GM19099 (cell line): ENCODE data around the gene GFER.

Experiments
- POLR2A ChIP-seq: IDR thresholded peaks from 3 replicates; pipeline ENCODE4 v1.6.1; 2011; ENCODE audit warnings: low read depth; ENCODE audit not compliant: insufficient read length; ENCODE audit errors: extremely low read depth

The GFER gene

DNA sequence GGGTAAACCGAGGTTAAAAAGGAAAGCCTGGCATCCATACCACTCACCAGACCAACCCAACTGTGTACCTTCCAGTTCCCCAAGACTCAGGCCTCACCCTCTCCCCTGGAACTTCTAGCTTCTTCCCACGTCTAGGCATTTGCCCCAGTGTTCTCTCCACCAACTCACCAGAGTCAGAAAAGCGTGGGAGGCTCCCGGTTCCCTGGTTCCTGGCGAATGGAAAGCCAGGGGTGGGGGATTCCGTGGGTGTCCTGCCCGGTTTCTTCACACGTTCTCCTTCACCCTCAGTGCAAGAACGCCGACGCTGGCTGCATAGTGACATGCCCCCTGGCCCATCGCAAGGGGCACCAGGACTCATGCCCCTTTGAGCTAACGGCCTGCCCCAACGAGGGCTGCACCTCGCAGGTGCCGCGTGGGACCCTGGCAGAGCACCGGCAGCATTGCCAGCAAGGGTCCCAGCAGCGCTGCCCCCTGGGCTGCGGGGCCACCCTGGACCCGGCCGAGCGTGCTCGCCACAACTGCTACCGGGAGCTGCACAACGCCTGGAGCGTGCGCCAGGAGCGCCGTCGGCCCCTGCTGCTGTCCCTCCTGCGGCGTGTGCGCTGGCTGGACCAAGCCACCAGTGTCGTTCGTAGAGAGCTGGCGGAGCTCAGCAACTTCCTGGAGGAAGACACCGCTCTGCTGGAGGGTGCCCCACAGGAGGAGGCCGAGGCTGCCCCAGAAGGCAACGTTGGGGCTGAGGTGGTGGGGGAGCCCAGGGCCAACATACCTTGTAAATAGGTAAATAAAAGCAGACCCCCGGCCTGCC, 15.6 kb upstream of the GFER start:
- no peak for TF ChIP-seq POLR2A

- TF ChIP-seq POLR2A = peak; percentile 95
Observed at GRCh38 chr16:1971796-1972489, 12.1 kb upstream of the GFER start, which contains the start of gene TBL3. Gene TBL3 (plus strand): TSS chr16:1972053. CDS start chr16:1972165, 112 bp downstream.

DNA sequence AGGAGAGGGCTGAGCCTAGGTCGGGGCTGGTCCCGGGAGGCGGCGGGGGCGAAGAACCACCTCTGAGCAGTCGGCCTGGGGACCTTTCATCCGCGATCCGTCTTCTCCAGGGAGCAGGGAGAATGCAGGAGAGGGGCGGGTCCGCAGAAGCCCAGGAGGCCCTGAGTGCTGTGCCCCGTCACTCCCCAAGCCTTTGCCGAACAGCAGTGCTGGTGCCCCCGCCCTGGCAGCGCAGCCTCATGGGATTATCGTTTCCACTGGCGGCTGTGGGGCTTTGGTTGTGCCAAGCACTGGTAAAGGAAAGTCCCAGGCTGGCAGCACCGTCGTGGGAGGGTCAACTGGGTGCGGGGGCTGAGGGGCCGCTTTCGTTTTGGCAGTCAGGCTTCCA, 11.5 kb upstream of the GFER start:
- TF ChIP-seq POLR2A = no peak

GRCh38 chr16:1973461-1974156, 10.4 kb upstream of the GFER start:
- TF ChIP-seq POLR2A = no peak

GRCh38 chr16:1974157-1975070, 9.6 kb upstream of the GFER start:
- TF ChIP-seq POLR2A = no peak

- TF ChIP-seq POLR2A = no peak
Observed at GRCh38 chr16:1975432-1976215, 8.4 kb upstream of the GFER start.

- no peak for TF ChIP-seq POLR2A
Observed at GRCh38 chr16:1976216-1976520, 7.8 kb upstream of the GFER start.

DNA sequence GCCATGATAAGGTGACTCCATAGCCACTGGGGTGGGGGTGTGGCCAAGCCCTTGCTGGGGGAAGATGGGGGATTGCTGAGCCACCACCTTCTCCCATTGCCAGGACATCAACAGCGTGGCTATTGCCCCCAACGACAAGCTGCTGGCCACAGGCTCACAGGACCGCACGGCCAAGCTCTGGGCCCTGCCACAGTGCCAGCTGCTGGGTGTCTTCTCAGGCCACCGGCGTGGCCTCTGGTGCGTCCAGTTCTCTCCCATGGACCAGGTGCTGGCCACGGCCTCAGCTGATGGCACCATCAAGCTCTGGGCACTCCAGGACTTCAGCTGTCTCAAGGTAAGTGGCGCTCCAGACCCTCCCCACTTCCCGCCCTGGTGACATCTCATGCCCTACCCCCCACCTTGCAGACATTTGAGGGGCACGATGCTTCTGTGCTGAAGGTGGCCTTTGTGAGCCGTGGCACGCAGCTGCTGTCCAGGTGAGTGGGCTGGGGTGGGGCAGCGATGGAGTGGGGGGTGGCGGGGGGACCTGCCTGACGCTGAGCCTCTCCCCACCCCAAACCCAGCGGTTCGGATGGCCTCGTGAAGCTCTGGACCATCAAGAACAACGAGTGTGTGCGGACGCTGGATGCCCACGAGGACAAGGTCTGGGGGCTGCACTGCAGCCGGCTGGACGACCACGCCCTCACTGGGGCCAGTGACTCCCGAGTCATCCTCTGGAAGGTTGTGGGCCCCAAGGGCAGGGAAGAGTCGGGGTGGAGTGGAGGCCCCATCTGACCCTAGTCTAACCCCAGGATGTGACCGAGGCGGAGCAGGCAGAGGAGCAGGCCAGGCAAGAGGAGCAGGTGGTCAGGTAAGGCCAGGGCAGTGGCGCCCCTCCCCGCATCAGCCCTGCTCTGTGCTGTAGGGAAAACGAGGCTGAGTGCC, 6.8 kb upstream of the GFER start:
- TF ChIP-seq POLR2A = no peak

DNA sequence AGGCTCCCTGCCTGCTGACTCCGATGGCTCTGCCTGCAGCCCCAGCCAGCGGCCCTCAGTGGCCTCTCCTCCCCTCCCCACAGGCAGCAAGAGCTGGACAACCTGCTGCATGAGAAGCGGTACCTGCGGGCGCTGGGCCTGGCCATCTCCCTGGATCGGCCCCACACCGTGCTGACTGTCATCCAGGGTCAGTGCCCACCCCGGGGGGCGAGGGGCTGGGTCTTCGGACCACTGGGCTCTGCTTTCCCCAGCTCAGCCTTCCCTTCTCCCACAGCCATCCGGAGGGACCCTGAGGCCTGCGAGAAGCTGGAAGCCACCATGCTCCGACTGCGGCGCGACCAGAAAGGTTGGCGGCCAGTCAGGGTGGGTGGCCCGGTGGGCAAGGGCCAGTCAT, 6.1 kb upstream of the GFER start:
- TF ChIP-seq POLR2A = no peak

DNA sequence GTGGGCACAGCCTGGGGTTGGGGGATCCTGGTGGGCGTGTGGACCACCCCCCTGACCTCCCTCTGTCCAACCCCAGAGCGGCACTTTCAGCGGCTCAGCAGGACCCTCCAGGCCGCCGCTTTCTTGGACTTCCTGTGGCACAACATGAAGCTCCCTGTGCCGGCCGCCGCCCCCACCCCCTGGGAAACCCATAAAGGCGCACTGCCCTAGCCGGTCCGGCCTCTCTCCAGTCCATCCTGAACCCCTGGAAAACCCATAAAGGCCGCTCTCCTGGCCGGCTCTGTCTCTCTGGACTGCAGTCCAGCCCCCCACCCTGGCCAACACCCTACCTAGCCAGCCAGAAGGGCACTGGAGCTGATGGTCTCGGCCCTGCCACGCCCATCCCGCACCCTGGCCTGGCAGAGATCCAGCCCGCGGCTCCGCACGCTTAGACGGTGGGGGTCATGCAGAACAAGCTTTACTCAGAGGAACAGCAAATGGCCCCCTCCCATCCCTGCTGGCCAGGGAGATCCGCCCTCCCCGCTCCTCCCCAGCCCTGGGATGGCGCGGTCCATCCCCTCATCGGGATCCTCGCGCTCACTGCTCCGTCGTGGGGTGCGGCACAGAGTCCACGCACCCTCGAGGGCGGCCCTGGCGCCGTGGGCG, 5.4 kb upstream of the GFER start:
- TF ChIP-seq POLR2A = no peak

- no peak for TF ChIP-seq POLR2A
Observed at GRCh38 chr16:1979271-1980029, 4.5 kb upstream of the GFER start.
